HG03432 (cell line): ENCODE data around the gene ZBTB2.
"Not testable (repeated sequence)": the region's sequence is repeated elsewhere in the genome, so short reads cannot be mapped to it uniquely, and the experiment has no call there.

Experiments used
- ATAC-seq: cut with Tn5 transposase; IDR thresholded peaks from one replicate; pipeline ENCODE4 v1.9.1; 2021; ENCODE audit warnings: mild to moderate bottlenecking, moderate library complexity; ENCODE audit not compliant: unreplicated experiment

The ZBTB2 gene

DNA sequence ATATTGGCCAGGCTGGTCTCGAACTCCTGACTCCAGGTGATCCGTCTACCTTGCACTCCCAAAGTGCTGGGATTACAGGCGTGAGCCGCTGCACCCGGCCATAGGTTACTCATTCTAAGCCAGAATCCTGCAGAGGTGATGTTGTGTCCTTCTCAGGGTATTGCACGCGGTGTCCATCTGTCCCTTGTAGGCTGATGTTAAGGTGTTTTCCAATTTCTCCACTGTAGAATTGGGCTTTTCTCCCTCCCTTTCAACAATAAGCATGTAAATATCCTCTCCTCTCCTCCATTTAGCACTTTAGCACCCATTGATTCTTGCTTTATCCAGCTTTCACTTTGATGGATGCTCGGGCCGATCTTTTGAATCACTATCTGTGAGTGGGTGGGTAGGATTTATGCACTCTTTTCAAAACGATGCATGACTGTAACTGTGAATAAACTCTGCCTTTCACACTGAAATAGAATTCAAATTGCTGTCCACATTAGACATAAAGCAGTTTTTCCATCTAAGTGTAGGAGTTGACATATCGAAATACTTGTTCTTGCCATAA, 52.6 kb downstream of the ZBTB2 start:
- ATAC-seq = no peak

DNA sequence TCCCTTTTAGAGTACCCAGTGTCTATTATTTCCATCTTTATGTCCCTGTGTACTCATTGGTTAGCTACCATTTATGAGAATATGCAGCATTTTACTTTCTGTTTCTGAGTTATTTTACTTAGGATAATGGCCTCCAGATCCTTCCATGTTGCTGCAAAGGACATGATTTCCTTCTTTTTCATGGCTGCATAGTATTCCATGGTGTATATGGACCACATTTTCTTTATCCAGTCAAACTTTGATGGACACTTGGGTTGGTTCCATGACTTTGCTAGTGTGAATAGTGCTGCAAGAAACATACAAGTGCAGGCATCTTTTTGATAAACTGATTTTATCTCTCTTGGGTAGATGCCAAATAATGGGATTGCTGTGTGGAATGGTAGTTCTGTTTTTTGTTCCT, 55.4 kb downstream of the ZBTB2 start:
- ATAC-seq = no peak

DNA sequence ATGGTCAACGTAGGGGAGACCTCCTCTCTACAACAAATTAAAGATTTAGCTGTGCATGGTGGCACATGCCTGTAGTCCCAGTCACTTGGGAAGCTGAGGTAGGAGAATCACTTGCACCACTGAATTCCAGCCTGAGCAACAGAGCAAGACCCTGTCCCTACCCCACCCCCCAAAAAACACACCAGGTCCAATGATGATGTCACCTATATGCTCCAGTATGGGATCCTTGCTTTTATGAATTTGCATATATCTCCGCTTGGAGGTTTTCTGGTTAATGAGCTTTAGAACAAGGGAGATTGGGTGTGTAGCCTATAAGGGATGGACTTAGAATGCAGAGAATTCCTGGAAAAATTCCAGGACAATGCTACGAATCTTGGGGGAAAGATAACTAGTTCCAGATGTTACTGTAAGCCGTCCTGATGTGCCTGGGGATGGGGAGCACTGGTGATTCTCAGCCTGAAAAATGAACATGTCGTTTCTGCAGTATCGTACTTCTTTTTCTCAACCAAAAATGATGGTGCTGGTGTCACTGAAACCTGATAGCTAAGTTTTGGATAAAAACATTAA, 61.1 kb downstream of the ZBTB2 start:
- no peak for ATAC-seq

DNA sequence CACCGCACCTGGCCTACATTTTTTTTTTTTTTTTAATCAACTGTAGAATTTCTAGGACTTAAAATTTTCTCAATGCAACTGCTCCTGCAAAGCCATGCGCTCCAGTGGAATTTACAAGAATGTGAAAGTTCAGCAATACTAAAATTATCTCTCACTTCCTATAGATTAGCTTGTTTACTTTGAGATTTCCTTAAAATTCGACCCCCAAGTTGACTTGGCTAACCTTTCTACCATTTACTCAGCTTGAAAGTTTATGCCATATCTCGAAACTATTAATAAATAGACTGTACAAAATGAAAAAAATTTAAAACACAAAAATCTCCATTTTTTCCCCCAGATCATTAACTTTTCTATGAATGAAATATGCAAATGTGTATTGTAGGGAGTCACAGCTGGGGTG, 64.3 kb downstream of the ZBTB2 start:
- ATAC-seq = no peak

DNA sequence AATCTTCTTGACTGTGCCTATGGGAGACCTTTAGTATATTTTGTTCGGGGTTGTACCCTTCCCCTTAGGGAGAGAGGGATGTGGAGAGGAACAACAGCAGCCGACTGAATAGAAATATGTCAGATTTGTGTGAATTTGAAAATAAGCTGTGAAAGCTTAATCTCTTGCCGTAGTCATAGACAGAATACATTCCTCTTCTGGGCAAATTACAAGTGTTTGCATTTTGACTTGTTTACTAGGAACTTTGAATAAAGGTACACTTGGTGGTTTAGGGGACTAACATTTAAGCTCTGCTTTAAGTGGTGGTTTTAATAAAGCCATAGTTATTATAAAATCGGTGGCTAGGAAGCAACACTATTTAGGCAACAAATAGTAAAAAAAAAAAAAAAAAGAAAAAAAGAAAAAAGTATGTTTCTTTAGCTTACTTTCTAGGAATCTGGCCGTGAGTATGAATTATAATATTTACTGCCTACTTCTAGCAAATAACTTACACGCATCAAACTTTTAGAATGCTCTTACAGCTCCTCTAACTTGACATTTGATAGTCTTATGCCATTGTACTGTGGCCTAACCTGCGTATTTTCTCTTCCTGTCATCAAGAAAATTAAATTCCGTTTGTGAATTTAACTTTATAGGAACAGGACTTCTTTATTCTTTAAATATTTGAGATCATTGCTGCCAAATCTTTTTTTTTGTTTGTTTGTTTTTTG, 65.1 kb downstream of the ZBTB2 start:
- no peak for ATAC-seq

DNA sequence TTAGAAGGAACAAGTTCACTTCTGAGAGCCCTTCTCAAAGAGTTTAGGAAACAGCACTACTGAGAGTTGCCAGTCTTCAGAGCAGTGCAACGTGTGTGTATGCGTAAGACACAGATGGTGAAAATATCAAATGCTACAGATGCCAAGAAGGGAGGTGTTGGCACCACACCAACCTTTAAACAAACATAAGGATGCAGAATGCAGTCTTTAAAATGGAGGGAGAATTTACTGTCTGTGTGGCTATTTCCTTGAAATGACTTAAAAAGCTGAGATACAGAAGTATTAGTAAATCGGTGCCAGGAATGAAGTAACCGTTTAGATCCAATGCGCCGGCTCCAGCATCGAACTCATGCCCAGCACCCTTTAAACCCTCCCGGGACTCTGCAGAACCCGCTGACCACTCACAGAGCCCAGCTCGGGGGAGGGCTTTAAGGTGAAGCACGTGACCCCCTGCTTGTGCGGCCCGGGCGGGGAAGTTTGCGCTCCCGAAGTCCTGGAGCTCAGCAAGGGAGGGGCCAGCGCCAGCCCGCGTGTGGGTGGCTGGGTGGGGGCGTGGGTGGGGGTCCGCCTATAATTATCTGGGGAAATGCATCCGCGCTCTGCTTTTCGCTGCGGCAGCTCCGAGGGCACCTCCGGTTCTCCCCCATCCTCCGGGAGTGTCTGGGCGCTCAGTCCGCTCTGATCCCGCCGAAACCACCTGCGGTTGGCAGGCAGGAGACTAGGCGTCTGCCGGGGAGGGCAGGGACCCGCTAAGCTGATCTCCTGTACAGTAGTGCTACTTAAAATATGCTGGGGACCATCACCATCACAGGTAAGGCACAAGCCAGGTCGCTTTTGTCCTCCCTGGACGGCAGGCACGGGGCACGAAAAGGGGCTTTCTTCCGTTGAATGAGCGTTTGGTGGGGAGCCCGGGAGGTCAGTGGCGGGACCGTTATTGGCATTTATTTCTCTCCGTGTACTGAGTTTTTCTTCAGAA, 66.0 kb downstream of the ZBTB2 start:
- ATAC-seq = no peak

DNA sequence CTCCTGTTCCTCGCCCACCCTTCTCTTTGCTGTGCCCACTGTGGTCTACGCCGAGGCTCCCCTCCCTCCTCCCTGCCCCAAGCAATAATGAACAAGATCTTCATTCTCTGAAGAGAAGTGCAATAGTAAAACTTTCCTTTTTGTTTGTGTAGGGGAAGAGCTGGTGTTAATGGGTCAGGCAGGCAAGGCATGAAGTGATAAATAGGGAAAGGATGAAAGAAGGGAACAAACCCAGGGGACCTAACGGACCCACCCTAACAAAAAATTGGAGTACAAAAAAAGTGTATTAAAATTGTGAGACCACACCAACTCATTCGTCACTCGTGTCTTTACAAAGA, 66.9 kb downstream of the ZBTB2 start:
- peak; percentile 13 for ATAC-seq

DNA sequence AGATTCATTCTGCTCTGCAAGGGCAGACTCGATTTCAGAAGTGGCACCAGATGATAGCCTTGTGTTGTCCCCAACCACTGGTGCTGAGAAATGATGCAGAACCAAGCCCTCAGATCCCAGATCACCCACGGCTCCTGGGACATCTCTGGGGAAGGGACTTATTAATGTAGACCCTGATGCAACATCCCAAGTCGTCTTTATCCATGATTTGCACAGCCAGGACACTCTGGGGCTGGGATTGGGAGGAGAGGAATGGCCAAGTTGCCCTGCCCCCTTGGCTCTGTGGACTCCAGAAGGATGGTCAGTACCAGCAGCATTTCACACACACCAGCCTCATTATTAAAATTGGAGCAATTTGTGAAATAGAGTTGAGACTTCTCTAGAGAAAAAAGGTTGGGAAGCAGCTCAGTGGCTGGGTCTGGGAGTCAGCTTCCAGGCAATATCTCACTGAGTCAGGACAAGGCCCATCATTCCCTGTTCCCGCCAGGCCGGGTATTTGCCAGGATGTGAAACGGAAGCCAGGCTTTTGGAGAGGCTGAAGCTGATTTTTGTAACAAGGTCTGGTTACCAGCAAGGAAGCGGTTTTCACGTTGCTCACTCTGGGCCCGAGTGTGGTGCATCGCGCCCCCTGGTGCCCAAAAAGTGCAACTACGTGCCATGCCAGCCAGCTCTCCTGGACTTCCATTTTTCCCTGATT, 67.4 kb downstream of the ZBTB2 start:
- ATAC-seq = peak; percentile 88

DNA sequence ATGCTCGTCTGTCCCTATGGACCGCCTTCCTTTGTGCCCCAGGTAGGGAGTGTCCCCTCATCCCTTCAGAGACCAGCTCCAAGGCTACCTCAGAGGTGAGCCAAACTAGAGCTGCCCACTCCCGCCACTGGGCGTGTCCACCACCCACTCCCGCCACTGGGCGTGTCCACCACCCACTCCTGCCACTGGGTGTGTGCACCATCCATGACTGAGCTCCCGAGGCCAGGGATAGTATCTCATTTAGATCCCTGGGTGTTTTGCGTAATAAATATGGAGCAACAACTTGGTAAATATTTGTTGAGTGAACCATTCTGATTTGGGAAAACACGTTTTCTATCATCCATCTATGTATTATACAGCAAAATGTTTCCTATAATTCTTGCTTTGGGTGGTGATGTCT, 68.8 kb downstream of the ZBTB2 start:
- ATAC-seq = no peak

DNA sequence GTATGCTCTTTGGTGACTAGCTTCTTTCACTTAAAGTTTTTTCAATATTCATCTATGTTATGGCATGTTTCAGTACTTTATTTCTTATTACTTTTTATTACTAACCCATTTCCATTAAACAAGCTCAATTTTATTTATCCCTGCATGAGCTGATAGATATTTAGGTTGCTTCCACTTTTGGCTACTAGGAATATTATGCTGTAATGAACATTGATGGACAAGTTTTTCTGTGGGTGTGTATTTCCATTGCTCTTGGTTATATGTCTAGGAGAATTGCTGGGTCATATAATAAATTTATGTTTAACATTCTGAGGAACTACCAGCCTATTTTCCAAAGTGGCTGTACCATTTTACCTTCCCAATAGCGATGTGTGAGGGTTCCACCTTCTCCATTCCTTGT, 69.9 kb downstream of the ZBTB2 start:
- no peak for ATAC-seq

DNA sequence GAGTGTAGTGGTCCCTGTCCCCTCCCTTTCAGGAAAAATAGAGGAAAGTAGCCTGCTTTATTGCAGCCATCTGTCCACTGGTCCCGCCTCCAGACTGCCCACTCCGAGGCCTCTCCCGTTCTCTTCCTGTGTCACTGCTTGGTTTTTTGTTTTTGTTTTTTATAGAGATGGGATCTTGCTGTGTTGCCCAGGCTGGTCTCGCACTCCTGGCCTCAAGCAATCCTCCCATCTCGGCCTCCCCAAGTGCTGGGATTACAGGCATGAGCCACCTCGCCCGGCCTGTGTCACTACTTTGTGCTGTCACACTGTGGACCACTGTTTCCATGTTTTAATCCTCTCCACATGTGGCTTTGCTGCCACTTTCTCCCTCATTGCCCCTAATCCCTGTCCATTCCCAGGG, 71.2 kb downstream of the ZBTB2 start:
- no peak for ATAC-seq

DNA sequence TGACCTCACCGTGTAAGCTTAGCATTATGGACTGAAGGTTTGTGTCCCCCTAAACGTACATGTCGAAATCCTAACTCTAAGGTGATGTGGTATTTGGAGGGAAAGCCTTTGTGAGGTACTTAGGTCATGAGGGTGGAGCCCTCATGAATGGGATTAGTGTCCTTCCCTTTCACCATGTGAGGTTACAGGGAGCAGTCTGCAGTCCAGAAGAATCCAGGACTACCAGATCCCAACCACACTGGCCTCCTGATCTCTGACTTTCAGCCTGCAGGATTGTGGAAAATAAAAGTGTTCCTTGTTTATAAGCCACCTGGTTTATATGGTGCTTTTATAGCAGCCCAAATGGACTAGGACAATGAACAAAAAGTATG, 73.4 kb downstream of the ZBTB2 start:
- ATAC-seq = no peak

DNA sequence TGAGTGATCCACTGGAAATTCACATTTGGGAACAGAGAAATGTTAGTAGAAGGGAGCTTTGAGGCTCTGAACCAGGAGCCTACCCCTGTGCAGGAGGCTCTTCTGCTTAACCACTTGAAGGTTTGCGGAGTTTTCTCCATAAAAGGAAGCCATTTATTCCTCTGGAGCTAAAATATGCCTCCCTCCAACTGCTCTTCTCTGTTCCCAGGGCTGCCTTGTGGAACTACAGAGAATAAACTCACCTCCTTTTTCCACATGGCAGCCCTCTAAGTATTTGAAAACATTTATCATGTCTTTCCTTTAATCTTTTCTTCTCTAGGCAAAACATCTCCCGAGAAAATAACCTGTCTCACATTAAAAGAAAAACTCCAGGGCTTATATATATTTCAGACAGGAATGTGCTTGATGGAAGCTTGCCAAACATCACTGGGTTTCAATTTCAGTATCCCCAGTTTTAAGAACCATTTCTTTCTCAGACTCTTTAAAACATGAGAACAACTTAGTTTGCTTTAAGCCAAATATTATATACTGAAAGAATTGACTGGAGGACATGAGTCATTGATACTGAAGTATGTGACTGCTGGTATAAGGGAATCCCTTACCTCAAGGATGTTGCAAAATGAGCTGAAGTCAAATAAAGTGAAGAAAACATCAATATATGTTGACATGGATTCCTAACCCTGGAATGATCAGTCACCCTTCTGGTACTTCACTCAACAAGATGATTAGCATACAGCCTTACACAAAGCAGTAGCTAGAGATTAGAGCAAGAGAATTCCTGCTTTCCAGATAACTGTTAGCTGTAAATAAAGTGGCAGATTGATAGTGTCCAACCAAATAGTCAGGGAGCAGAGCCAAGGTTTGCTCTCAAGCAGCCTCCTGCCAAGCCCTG, 74.0 kb downstream of the ZBTB2 start:
- ATAC-seq = no peak

DNA sequence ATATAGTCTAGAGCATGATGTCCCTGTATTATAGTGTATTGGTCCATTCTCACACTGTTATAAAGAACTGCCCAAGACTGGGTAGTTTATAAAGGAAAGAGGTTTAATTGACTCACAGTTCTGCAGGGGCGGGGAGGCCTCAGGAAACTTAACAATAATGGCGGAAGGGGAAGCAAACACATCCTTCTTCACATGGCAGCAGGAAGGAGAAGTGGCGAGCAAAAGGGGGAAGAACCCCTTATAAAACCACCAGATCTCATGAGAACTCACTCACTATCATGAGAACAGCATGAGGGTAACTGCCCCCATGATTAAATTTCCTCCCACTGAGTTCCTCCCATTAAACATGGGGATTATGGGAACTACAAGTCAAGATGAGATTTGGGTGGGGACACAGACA, 75.7 kb downstream of the ZBTB2 start:
- not testable (repeated sequence) for ATAC-seq
